K562 (cell line): Measurements from ENCODE around the gene GLG1. TPM values are rescaled to one million over a fixed set of nuclear protein-coding genes. Genes with fewer than 3 reads are reported as not detected.
"Not testable (repeated sequence)": the region's sequence is repeated elsewhere in the genome, so short reads cannot be mapped to it uniquely, and the experiment has no call there.

Source experiments
- ATAC-seq: fragments of 200-7000 bp; cut with Tn5 transposase; 3 replicates; pipeline ENCODE4 v1.9.1; 2020; ENCODE audit warnings: moderate library complexity
- BruUV-seq: library from RNA; stranded (reverse); fragments of 400-500 nt; replicated peaks from 2 replicates; lab custom pipeline; 2021; lab: Mats Ljungman, UMichigan
- CTCF ChIA-PET: fragments of 300-600 bp; formaldehyde crosslinking; extraction: SDS; loops from one replicate; lab custom pipeline; 2021; ENCODE audit warnings: low intra/inter-chr PET ratio; lab: Yijun Ruan, JAX
- POLR2A ChIA-PET: fragments of 300-600, 350-650 bp; sonication (Branson Sonifier 250); formaldehyde crosslinking; extraction: SDS; loops from one replicate; lab custom pipeline; 2021; ENCODE audit warnings: antibody characterized with exemption, inconsistent platforms; lab: Yijun Ruan, JAX
- DNase-seq, 4 experiments: peaks; one replicate each; pipeline versions ENCODE4 v3.0.0 to v3.0.0-alpha.2; 2011 to 2018; ENCODE audit warnings: low spot score in 3 of 4, mixed read lengths in 3 of 4; ENCODE audit errors: extremely low read depth in 1 of 4
- FAIRE-seq: peaks from 2 replicates; lab custom pipeline; 2011; peaks lifted over from hg19 to GRCh38; lab: Jason Lieb, UNC
- H2AFZ ChIP-seq: 2 replicates; pipeline ENCODE4 v1.6.0; 2011; ENCODE audit warnings: low read depth, low read length, control low read depth, inconsistent platforms
- H3K27ac ChIP-seq: fragments of 200-600 bp; 3 replicates; pipeline ENCODE4 v1.8.0; 2011; ENCODE audit warnings: low read depth, mild to moderate bottlenecking, control low read depth, inconsistent platforms, low read length, moderate library complexity, mixed read lengths; ENCODE audit errors: extremely low read depth
- H3K27me3 ChIP-seq, 2 experiments: fragments of 300-600 bp in 1 of 2; 2 replicates in 1 of 2; 3 replicates in 1 of 2; pipeline versions ENCODE4 v1.6.0 to v1.8.0; 2011; ENCODE audit warnings: inconsistent platforms in 2 of 2, low read length in 2 of 2, mild to moderate bottlenecking in 1 of 2, mixed read lengths in 1 of 2, moderate library complexity in 1 of 2; ENCODE audit not compliant: control insufficient read depth in 2 of 2, insufficient read depth in 2 of 2
- H3K36me3 ChIP-seq: fragments of 300-600 bp; 3 replicates; pipeline ENCODE4 v1.8.0; 2011; ENCODE audit warnings: mild to moderate bottlenecking, low read length, inconsistent platforms; ENCODE audit not compliant: control insufficient read depth, insufficient read depth
- H3K4me1 ChIP-seq, 2 experiments: fragments of 200-600 bp in 1 of 2; replicated peaks in 1 of 2; 2 replicates in 1 of 2; 3 replicates in 1 of 2; pipeline versions ENCODE4 v1.5.1 to v1.8.0; 2011; ENCODE audit warnings: inconsistent platforms in 2 of 2, low read length in 2 of 2, mild to moderate bottlenecking in 1 of 2, mixed read lengths in 1 of 2, moderate library complexity in 1 of 2; ENCODE audit not compliant: control insufficient read depth in 2 of 2, insufficient read depth in 2 of 2
- H3K4me2 ChIP-seq: 2 replicates; pipeline ENCODE4 v1.6.1; 2011; ENCODE audit warnings: low read length, control low read depth, inconsistent platforms, mixed read lengths; ENCODE audit not compliant: insufficient read depth
- H3K4me3 ChIP-seq: fragments of 200-600 bp; sonication (generic), shearing (Covaris generic); 2 replicates; pipeline ENCODE4 v1.5.1; 2016; ENCODE audit warnings: control low read depth, inconsistent platforms
- H3K79me2 ChIP-seq: fragments of 200-600 bp; 3 replicates; pipeline ENCODE4 v1.8.0; 2011; ENCODE audit warnings: low read length, inconsistent platforms; ENCODE audit not compliant: control insufficient read depth, insufficient read depth
- H3K9ac ChIP-seq, 2 experiments: 2 replicates each; pipeline versions ENCODE4 v1.6.0 to v1.6.1; 2011; ENCODE audit warnings: low read depth in 2 of 2, low read length in 2 of 2, control low read depth in 1 of 2, inconsistent platforms in 1 of 2, mild to moderate bottlenecking in 1 of 2, mixed read lengths in 1 of 2; ENCODE audit not compliant: insufficient read depth in 1 of 2
- H3K9me1 ChIP-seq: one replicate; pipeline ENCODE4 v1.6.0; 2011; ENCODE audit warnings: inconsistent platforms, mild to moderate bottlenecking, low read length, moderate library complexity; ENCODE audit not compliant: control insufficient read depth, insufficient read depth
- H3K9me3 ChIP-seq: replicated peaks from 2 replicates; pipeline ENCODE4 v1.5.1; 2011; ENCODE audit warnings: low read depth, low read length, inconsistent platforms; ENCODE audit not compliant: control insufficient read depth, insufficient read depth
- H4K20me1 ChIP-seq: replicated peaks from 2 replicates; pipeline ENCODE4 v1.6.1; 2011; ENCODE audit warnings: low read length, inconsistent platforms, mixed read lengths; ENCODE audit not compliant: control insufficient read depth, insufficient read depth
- WGBS: fragments of 100-300 bp; shearing (Covaris generic); methylation state at CpG from one replicate; pipeline ENCODE4 v1.1.6; 2016; ENCODE audit warnings: low coverage, mixed read lengths; ENCODE audit not compliant: insufficient coverage; ENCODE audit errors: missing lambda C conversion rate; 5-methylcytosine and 5-hydroxymethylcytosine counted together
- in situ Hi-C: fragments of 300-500 bp; cut with MboI; formaldehyde crosslinking; loops from 4 replicates; pipeline ENCODE4 v1.15.0; 2018; ENCODE audit warnings: inconsistent platforms, mixed read lengths
- intact Hi-C: fragments of 100-400 bp; cut with micrococcal nuclease; formaldehyde crosslinking; loops from 2 replicates; pipeline ENCODE4 v1.14.2; 2022
- polyA plus RNA-seq, 8 experiments: library from polyadenylated mRNA; depleted of rRNA in 4 of 8; stranded (reverse) in 5 of 8; unstranded in 3 of 8; fragments of >200 nt; fragmentation: Nextera tagmentation in 2 of 8; fragmentation: Illumina TruSeq in 1 of 8; extraction: Ambion mirVana in 2 of 8; extraction: Trizol in 1 of 8; gene quantifications; 2 replicates each; pipeline versions ENCODE4 v1.2.1 to v1.2.3, GENCODE V29; 2011 to 2014; ENCODE audit warnings: inconsistent platforms in 1 of 8, missing spikeins in 1 of 8
- total RNA-seq, 7 experiments: library from RNA; depleted of rRNA in 6 of 7; stranded (reverse); fragments of >200 nt in 6 of 7; fragmentation: Illumina TruSeq in 2 of 7; extraction: Trizol in 2 of 7; gene quantifications; 2 replicates each; pipeline versions ENCODE4 v1.2.1 to v1.2.3, GENCODE V29; 2011 to 2021; ENCODE audit warnings: low replicate concordance in 1 of 7

The GLG1 gene
- total and polyA plus RNA-seq, 9 of the 15 experiments (the other 6 are each of a cell fraction or from before 2014, with no cell fraction given): 6.2 to 36.0 (median 23.6) TPM

- 37% methylated on average over 5 of the region's 17 CpGs for WGBS
- CTCF ChIA-PET, intact Hi-C loops: not testable (repeated sequence)
Measured at GRCh38 chr16:74422086-74422485, 184.8 kb downstream of the GLG1 start.

GRCh38 chr16:74421482-74421785 lies 185.5 kb downstream of the GLG1 start:
- ATAC-seq, H3K27ac ChIP-seq, H3K4me1 ChIP-seq, intact Hi-C loops, H3K27me3 ChIP-seq, H3K9ac ChIP-seq, FAIRE-seq, H3K4me3 ChIP-seq, H3K79me2 ChIP-seq, in situ Hi-C loops, DNase-seq, CTCF ChIA-PET, H3K4me2 ChIP-seq, H3K9me1 ChIP-seq, H3K36me3 ChIP-seq, H4K20me1 ChIP-seq, BruUV-seq, H3K9me3 ChIP-seq, H2AFZ ChIP-seq, POLR2A ChIA-PET: not testable (repeated sequence)
- WGBS: 27% methylated on average over 5 of the region's 16 CpGs

More at GRCh38 chr16:74422086-74422485, 184.8 kb downstream of the GLG1 start:
- in situ Hi-C loops, H3K4me2 ChIP-seq, POLR2A ChIA-PET, H3K9me3 ChIP-seq, H3K27ac ChIP-seq, H2AFZ ChIP-seq, DNase-seq, ATAC-seq, H3K9me1 ChIP-seq, FAIRE-seq, H3K79me2 ChIP-seq, H3K36me3 ChIP-seq, H3K4me3 ChIP-seq, H3K27me3 ChIP-seq, H3K4me1 ChIP-seq, H4K20me1 ChIP-seq, H3K9ac ChIP-seq, BruUV-seq: not testable (repeated sequence)

- H3K4me3 ChIP-seq, H3K27ac ChIP-seq, H2AFZ ChIP-seq, BruUV-seq, DNase-seq, FAIRE-seq, in situ Hi-C loops, H3K4me1 ChIP-seq, H3K9me3 ChIP-seq, CTCF ChIA-PET, H3K9me1 ChIP-seq, H3K79me2 ChIP-seq, H3K27me3 ChIP-seq, intact Hi-C loops, H3K9ac ChIP-seq, H4K20me1 ChIP-seq, H3K36me3 ChIP-seq, POLR2A ChIA-PET, H3K4me2 ChIP-seq: not testable (repeated sequence)
- WGBS: 40% methylated on average over 1 of the region's 27 CpGs
- peak; percentile 54 for ATAC-seq
Measured at GRCh38 chr16:74420612-74421481, 186.1 kb downstream of the GLG1 start, which contains the start of gene CLEC18B. Gene CLEC18B, minus strand, starts transcription at chr16:74421478. Its CDS starts 208 bp downstream, at chr16:74421270.

GRCh38 chr16:74419811-74420210 lies 187.1 kb downstream of the GLG1 start:
- H3K4me3 ChIP-seq, FAIRE-seq, DNase-seq, intact Hi-C loops, H3K4me2 ChIP-seq, H3K4me1 ChIP-seq, H3K9ac ChIP-seq, H3K79me2 ChIP-seq, H3K9me3 ChIP-seq, CTCF ChIA-PET, H3K9me1 ChIP-seq, H3K27ac ChIP-seq, POLR2A ChIA-PET, ATAC-seq, H3K36me3 ChIP-seq, H4K20me1 ChIP-seq, in situ Hi-C loops, H3K27me3 ChIP-seq, BruUV-seq, H2AFZ ChIP-seq: not testable (repeated sequence)
- WGBS: 23% methylated on average over 5 of the region's 14 CpGs
